ENCODE results near the gene DDX1. TPM values are rescaled to one million over a fixed set of nuclear protein-coding genes. Genes with fewer than 3 reads are reported as not detected.

DDX1 gene
- total and polyA plus RNA-seq, 9 of the 15 experiments (the other 6 are each of a cell fraction or from before 2014, with no cell fraction given): 116 to 277 (median 232) TPM

- TF ChIP-seq MGA (IDR thresholded peaks at IDR 0.05) (no peak), BRF2 (IDR thresholded peaks at IDR 0.05; ENCODE audit: borderline replicate concordance, insufficient read depth, insufficient read length) (no peak), NUFIP1 (IDR thresholded peaks at IDR 0.05; ENCODE audit: partially characterized antibody) (no peak), NELFE (IDR thresholded peaks at IDR 0.05; ENCODE audit: insufficient read depth, insufficient read length) (no peak), MAZ (CRISPR knock-in tag; conservative IDR thresholded peaks at IDR 0.05 in 1 of 2, IDR thresholded peaks at IDR 0.05 in 1 of 2) (no peak), ZNF717 (CRISPR knock-in tag; IDR thresholded peaks at IDR 0.05) (no peak), BCOR (IDR thresholded peaks at IDR 0.05) (no peak), ZNF224 (CRISPR knock-in tag; IDR thresholded peaks at IDR 0.05) (no peak), NR2C1 (IDR thresholded peaks at IDR 0.05) (no peak), NR2C1 (tag; IDR thresholded peaks at IDR 0.05) (no peak)
Observed at GRCh38 chr2:15623481-15623796, 31.8 kb downstream of the DDX1 start (continued).

Data from K562 (cell line).